Neural progenitor cell (in vitro differentiated cells): ENCODE data around the gene STKLD1.

Experiments
- EZH2 ChIP-seq: fragments of 200-600 bp; sonication (generic); IDR thresholded peaks from 2 replicates; pipeline ENCODE4 v1.6.1; 2017; ENCODE audit warnings: antibody characterized with exemption, mild to moderate bottlenecking, moderate library complexity
- TF ChIP-seq, protein P1 (sequence below): fragments of 200-600 bp; sonication (generic); IDR thresholded peaks from 2 replicates; pipeline ENCODE4 v1.5.1; 2017; ENCODE audit warnings: antibody characterized with exemption, mild to moderate bottlenecking

GRCh38 chr9:133401588-133401987 lies 25.4 kb downstream of the STKLD1 start:
- TF ChIP-seq EZH2 = no peak
- TF ChIP-seq, protein P1, sequence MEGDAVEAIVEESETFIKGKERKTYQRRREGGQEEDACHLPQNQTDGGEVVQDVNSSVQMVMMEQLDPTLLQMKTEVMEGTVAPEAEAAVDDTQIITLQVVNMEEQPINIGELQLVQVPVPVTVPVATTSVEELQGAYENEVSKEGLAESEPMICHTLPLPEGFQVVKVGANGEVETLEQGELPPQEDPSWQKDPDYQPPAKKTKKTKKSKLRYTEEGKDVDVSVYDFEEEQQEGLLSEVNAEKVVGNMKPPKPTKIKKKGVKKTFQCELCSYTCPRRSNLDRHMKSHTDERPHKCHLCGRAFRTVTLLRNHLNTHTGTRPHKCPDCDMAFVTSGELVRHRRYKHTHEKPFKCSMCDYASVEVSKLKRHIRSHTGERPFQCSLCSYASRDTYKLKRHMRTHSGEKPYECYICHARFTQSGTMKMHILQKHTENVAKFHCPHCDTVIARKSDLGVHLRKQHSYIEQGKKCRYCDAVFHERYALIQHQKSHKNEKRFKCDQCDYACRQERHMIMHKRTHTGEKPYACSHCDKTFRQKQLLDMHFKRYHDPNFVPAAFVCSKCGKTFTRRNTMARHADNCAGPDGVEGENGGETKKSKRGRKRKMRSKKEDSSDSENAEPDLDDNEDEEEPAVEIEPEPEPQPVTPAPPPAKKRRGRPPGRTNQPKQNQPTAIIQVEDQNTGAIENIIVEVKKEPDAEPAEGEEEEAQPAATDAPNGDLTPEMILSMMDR = no peak
